Measurements from ENCODE around the gene CDK5RAP1. TPM values are rescaled to one million over a fixed set of nuclear protein-coding genes. Genes with fewer than 3 reads are reported as not detected.
A peak's percentile ranks its signal among the peaks of the same experiment; 100 is the strongest.

The CDK5RAP1 gene
- total and polyA plus RNA-seq, 4 donors, result 11.3 to 22.1 (median 14.8) TPM

DNA sequence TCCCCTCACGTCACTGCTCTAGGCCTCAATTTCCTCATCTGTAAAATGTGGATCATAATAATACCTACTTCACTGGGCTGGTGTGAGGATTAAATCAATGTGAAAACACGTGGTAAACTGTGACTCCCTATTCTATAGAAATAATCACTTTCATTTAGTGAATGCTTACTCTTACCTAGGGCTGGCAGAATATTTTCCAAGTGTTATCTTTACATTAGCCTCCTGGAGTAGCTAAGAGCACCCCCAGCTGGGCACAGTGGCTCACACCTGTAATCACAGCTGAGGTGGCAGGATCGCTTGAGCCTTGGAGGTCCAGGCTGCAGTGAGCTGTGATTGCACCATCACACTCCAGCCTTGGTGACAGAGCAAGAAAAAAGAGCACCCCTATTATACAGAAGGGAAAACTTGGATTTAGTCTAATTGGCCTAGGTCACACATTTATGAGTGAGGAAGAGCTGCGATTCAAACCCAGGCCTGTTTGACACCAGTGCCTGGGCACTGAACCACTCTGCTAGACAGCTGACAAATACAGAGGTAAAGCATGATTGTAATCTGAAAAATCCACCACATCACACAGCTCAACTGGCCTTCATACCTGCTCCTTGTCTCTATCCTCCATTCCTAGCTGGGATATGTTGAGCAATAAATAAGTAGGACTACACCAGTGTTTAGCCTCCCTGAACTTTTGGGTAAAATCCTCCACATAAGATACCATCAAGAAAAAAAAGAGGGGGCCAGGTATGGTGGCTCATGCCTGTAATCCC, 43.7 kb upstream of the CDK5RAP1 start:
- H3K36me3 ChIP-seq (ENCODE audit: control insufficient read depth in 4 of 4, insufficient read depth in 3 of 4, low read depth in 1 of 4, low read length in 3 of 4), result no peaks in the 10 kb centered on the region
- H3K9me3 ChIP-seq (ENCODE audit: control insufficient read depth in 4 of 4, low read length in 3 of 4), result no peaks in the 10 kb centered on the region
- H3K27ac ChIP-seq (ENCODE audit: low read depth in 1 of 2, low read length in 2 of 2), result no peak overlapping the region
- DNase-seq (ENCODE audit: low spot score), result no peak
- H3K4me3 ChIP-seq (ENCODE audit: low read depth in 1 of 3, low read length in 3 of 3), result peak overlapping the region in 1 of 3 donors; percentile 81
- WGBS, result 43% methylated on average over 4 of the region's 4 CpGs
- H3K4me1 ChIP-seq (ENCODE audit: control insufficient read depth in 4 of 4, insufficient read depth in 4 of 4, low read length in 3 of 4), result peaks cover 5 to 31% (median 21%) of the 10 kb centered on the region in 4 donors
- no peak overlapping the region for H3K9ac ChIP-seq (ENCODE audit: low read depth in 1 of 2, low read length in 2 of 2)
- TF ChIP-seq JUND (IDR thresholded peaks at IDR 0.05) (no peak), RAD21 (IDR thresholded peaks at IDR 0.05) (peak; percentile 42 to 56)
- no peaks in the 10 kb centered on the region for H3K27me3 ChIP-seq (ENCODE audit: control insufficient read depth in 4 of 4, insufficient read depth in 4 of 4, low read length in 3 of 4)

GRCh38 chr20:33443512-33444239, 42.4 kb upstream of the CDK5RAP1 start, which contains the start of gene SNTA1:
SNTA1 (minus strand) TSS chr20:33443763; CDS start chr20:33443620, 143 bp downstream.
- peak within 1 kb of the TSS; percentile 79 to 97 (median 81) for H3K4me3 ChIP-seq (ENCODE audit: low read depth in 1 of 3, low read length in 3 of 3)
- TF ChIP-seq FOXA2 (IDR thresholded peaks at IDR 0.05) (no peak), HNF4A (conservative IDR thresholded peaks at IDR 0.05) (peak; percentile 25 to 32), FOXA1 (IDR thresholded peaks at IDR 0.05) (peak; percentile 11), SP1 (IDR thresholded peaks at IDR 0.05) (peak; percentile 50), YY1 (IDR thresholded peaks at IDR 0.05) (peak; percentile 18)
- peak; percentile 95 for DNase-seq (ENCODE audit: low spot score)
- no peaks in the 10 kb centered on the region for H3K36me3 ChIP-seq (ENCODE audit: control insufficient read depth in 4 of 4, insufficient read depth in 3 of 4, low read depth in 1 of 4, low read length in 3 of 4)
- H3K9me3 ChIP-seq (ENCODE audit: control insufficient read depth in 4 of 4, low read length in 3 of 4), result no peaks in the 10 kb centered on the region
- under 1% methylated on average over 75 of the region's 75 CpGs for WGBS
- H3K4me1 ChIP-seq (ENCODE audit: control insufficient read depth in 4 of 4, insufficient read depth in 4 of 4, low read length in 3 of 4), result peaks cover 5 to 31% (median 21%) of the 10 kb centered on the region in 4 donors
- peak within 1 kb of the TSS; percentile 24 to 36 for H3K9ac ChIP-seq (ENCODE audit: low read depth in 1 of 2, low read length in 2 of 2)
- H3K27me3 ChIP-seq (ENCODE audit: control insufficient read depth in 4 of 4, insufficient read depth in 4 of 4, low read length in 3 of 4), result no peaks in the 10 kb centered on the region
- H3K27ac ChIP-seq (ENCODE audit: low read depth in 1 of 2, low read length in 2 of 2), result peak within 1 kb of the TSS; percentile 50 to 66

- no peak for TF ChIP-seq JUND (IDR thresholded peaks at IDR 0.05)
- no peak for TF ChIP-seq SP1 (IDR thresholded peaks at IDR 0.05)
- TF ChIP-seq FOXA2 (IDR thresholded peaks at IDR 0.05), result no peak
- no peak for TF ChIP-seq GABPA (IDR thresholded peaks at IDR 0.05 in 1 of 2, conservative IDR thresholded peaks at IDR 0.05 in 1 of 2)
- no peak for TF ChIP-seq EGR1 (IDR thresholded peaks at IDR 0.05; ENCODE audit: low read depth in 2 of 2)
- no peak for TF ChIP-seq NR2F2 (IDR thresholded peaks at IDR 0.05)
- TF ChIP-seq, protein P1, sequence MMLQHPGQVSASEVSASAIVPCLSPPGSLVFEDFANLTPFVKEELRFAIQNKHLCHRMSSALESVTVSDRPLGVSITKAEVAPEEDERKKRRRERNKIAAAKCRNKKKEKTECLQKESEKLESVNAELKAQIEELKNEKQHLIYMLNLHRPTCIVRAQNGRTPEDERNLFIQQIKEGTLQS (IDR thresholded peaks at IDR 0.05), result no peak
- TF ChIP-seq RAD21 (IDR thresholded peaks at IDR 0.05), result no peak
- TF ChIP-seq, protein P2, sequence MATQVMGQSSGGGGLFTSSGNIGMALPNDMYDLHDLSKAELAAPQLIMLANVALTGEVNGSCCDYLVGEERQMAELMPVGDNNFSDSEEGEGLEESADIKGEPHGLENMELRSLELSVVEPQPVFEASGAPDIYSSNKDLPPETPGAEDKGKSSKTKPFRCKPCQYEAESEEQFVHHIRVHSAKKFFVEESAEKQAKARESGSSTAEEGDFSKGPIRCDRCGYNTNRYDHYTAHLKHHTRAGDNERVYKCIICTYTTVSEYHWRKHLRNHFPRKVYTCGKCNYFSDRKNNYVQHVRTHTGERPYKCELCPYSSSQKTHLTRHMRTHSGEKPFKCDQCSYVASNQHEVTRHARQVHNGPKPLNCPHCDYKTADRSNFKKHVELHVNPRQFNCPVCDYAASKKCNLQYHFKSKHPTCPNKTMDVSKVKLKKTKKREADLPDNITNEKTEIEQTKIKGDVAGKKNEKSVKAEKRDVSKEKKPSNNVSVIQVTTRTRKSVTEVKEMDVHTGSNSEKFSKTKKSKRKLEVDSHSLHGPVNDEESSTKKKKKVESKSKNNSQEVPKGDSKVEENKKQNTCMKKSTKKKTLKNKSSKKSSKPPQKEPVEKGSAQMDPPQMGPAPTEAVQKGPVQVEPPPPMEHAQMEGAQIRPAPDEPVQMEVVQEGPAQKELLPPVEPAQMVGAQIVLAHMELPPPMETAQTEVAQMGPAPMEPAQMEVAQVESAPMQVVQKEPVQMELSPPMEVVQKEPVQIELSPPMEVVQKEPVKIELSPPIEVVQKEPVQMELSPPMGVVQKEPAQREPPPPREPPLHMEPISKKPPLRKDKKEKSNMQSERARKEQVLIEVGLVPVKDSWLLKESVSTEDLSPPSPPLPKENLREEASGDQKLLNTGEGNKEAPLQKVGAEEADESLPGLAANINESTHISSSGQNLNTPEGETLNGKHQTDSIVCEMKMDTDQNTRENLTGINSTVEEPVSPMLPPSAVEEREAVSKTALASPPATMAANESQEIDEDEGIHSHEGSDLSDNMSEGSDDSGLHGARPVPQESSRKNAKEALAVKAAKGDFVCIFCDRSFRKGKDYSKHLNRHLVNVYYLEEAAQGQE (IDR thresholded peaks at IDR 0.05), result no peak
- TF ChIP-seq TAF1 (conservative IDR thresholded peaks at IDR 0.05), result no peak
- no peak for TF ChIP-seq RXRA (IDR thresholded peaks at IDR 0.05)
- TF ChIP-seq, protein P3, sequence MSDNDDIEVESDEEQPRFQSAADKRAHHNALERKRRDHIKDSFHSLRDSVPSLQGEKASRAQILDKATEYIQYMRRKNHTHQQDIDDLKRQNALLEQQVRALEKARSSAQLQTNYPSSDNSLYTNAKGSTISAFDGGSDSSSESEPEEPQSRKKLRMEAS (IDR thresholded peaks at IDR 0.05), result no peak
- TF ChIP-seq YY1 (IDR thresholded peaks at IDR 0.05), result no peak
- TF ChIP-seq FOXA1 (IDR thresholded peaks at IDR 0.05), result no peak
- no peak for DNase-seq (ENCODE audit: low spot score)
- H3K4me3 ChIP-seq (ENCODE audit: low read depth in 1 of 3, low read length in 3 of 3), result peak overlapping the region; percentile 44 to 81 (median 68)
- peak overlapping the region in 1 of 2 donors; percentile 24 for H3K9ac ChIP-seq (ENCODE audit: low read depth in 1 of 2, low read length in 2 of 2)
- no peaks in the 10 kb centered on the region for H3K36me3 ChIP-seq (ENCODE audit: control insufficient read depth in 4 of 4, insufficient read depth in 3 of 4, low read depth in 1 of 4, low read length in 3 of 4)
- no peaks in the 10 kb centered on the region for H3K27me3 ChIP-seq (ENCODE audit: control insufficient read depth in 4 of 4, insufficient read depth in 4 of 4, low read length in 3 of 4)
- 3% methylated on average over 45 of the region's 45 CpGs for WGBS
- peaks cover 5 to 31% (median 21%) of the 10 kb centered on the region in 4 donors for H3K4me1 ChIP-seq (ENCODE audit: control insufficient read depth in 4 of 4, insufficient read depth in 4 of 4, low read length in 3 of 4)
- H3K27ac ChIP-seq (ENCODE audit: low read depth in 1 of 2, low read length in 2 of 2), result no peak overlapping the region
- H3K9me3 ChIP-seq (ENCODE audit: control insufficient read depth in 4 of 4, low read length in 3 of 4), result no peaks in the 10 kb centered on the region
Measured at GRCh38 chr20:33443006-33443511, 41.7 kb upstream of the CDK5RAP1 start.

Data from liver (tissue), 9 donors.